Measurements from ENCODE around the gene MATN3.
"Not testable (repeated sequence)": the region's sequence is repeated elsewhere in the genome, so short reads cannot be mapped to it uniquely, and the experiment has no call there.

Gene MATN3

DNA sequence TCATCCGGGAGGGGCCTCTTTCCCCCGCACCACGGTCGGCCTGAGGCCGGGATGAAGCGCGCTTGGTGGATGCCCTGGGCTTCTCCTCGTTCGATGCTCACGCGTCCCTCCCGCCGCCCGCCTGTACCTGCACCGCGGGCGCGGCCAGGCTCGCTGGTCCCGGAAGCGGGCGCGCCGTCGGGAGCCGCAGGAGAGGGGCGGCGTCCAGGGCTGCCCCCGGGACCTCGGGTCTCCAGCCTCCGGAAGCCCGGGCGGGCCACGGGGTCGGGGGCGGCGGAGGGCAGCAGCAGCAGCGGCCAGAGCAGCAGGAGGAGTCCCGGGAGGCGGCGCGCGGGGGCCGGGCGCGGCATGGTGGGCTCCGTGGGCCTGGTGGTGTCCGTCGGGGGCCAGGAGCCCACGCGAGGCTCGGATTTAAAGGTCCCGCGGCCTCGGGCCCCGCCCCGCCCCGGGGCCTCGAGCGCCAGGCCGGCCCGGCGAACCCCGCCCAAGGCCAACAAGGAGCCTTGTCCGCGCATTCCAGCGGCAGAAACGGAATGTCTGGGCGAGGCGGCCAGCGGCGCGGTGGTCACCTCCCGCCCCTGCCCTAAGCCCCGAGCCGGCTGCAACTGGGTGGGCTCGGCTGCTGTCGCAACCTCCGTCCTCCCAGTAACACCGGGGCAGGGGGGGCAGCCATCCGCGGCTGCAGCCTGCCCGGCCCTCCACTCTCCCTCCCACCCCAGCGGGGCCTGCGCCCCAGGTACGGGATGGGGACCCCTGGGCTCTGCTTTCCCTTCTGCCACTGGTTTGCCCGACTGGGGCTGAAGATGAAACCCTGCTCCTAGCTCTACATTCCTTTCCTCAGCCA lies at the start of gene MATN3:
Gene MATN3 (minus strand): TSS at position 387 of the 844 bp plus-strand sequence. CDS start 37 bp downstream, at position 350.
- DNase-seq, result no peak

- DNase-seq, result no peak
Observed at GRCh38 chr2:20061940-20062339, 49.5 kb upstream of the MATN3 start.

DNA sequence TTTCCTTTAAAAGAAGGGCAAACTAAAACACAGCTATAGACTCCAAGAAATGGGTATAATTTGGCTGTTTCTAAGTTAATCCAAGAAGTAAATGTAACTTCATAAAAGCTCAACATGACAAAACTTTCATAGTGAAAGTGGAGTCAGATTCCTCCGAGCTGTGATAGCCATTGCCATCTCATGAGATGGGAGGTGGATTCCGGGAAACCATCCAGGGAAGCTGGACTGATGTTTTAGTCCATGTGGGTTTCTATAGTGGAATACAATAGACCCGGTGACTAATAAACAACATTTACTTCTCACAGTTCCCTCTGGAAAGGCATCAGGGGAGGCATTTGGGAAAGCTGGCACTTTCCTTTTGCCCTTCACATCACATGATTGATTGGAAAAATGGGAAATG lies 49.0 kb upstream of the MATN3 start:
- DNase-seq, result no peak

GRCh38 chr2:20060106-20060505 lies 47.6 kb upstream of the MATN3 start:
- DNase-seq, result no peak

DNA sequence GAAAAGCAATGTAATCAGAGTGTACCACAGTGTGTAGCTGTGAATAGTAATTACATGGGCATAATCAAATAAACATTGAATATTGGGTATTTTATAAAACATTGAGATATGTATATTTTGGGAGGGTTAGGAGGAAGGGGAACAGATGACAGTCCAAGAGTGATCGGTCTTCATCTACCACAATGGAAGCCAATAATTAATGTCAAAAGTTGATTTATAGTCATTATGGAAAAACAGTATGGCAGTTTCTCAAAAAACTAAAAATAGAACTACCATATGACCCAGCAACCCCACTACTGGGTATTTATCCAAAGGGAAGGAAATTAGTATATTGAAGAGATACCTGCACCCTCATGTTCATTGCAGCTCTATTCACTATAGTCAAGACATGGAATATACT lies 44.8 kb upstream of the MATN3 start:
- no peak for DNase-seq

DNA sequence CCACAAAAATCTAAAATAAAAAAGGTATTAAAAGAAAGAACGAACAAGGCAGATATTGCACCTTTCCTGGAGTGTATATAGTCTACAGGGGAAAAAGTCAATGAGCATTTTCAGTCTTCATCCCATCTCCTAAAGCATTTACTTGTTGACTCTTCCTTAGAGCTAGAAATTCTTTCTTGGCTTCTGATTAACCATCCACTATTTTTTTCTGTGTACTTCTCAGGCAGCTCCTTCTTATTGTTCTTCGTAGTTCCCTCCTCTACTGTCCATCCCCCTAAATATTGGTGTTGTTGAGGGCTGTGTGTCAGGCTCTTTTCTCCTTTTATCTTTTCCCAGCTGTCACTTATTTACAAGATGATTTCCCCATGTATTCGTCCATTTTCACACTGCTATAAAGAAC lies 42.5 kb upstream of the MATN3 start:
- DNase-seq, result no peak

DNA sequence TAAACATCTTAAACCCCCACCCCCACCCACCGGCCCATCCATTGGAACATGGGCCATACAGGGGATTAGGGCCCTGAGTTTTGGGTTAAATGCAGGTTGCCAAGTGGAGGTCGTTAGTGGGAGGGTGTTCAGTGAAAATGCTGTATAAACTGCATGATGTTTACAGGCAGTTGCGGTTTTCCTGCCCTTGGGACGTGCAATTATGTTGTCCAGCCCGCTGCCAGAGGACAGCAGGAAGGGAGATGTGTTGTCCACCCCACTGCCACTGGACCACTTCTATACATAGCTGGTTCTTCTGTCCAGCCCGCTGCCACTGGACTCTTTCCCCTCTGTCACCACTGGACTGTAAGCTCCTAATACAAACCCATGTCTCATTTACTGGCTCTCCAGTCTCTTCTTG lies 41.7 kb upstream of the MATN3 start:
- DNase-seq, result no peak

DNA sequence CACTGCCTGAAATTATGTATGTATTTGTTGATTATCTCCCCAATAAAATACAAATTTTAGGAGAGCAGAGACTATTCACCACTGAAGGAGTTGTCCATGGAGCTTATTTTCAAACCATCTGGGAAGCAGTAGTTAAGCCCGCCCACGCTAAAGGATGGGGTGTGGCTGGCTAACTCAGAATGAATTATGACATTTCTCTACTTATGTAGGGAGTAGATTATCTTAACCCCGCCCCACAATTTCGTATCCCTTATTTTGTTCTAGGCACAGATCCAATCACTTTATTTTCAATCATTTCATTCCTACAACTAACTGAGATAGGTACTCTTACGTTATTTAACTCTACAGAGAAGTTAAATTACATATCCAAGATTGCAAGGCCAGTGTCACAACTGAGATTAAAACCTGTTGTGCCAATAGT lies 40.4 kb upstream of the MATN3 start:
- DNase-seq, result no peak

GRCh38 chr2:20052229-20052851 lies 39.9 kb upstream of the MATN3 start:
- DNase-seq, result no peak

DNA sequence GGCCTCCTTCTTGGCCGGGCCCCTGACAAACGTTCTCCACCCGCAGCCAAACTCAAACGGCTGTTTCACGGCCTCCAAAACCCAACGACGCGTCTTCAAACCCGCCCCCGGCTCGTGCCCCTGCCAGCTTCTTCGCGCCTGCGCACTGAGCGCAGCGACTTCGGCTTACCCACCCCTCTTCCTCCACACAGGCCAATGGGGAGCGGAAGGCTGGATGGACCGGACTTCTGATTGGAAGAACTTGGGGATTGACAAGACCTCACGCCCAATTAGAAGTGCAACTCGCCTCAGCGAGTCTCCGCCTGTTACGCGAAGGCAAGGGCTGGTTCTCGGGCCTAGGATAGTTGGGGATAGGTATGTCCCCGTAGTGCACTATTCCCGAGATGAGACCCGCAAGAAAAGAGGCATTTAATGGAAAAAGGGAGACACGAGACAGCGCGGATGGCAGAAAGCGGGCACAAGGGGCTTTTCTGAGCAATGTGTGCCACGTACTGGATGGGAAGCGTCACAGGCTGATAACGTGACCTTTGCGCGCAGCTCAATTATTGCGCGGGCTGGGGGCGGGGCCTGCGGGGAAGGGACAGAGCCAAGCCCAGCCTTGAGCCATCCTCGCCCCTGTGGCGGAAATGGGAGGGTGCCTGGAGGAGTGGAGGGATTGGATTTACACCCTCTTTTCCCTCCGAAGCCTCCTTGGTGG lies 39.2 kb upstream of the MATN3 start, which contains the start of gene LAPTM4A:
Gene LAPTM4A (minus strand): TSS at position 97 of the 697 bp plus-strand sequence. CDS start 108 bp downstream, outside the sequence.
- DNase-seq, result peak; percentile 97

DNA sequence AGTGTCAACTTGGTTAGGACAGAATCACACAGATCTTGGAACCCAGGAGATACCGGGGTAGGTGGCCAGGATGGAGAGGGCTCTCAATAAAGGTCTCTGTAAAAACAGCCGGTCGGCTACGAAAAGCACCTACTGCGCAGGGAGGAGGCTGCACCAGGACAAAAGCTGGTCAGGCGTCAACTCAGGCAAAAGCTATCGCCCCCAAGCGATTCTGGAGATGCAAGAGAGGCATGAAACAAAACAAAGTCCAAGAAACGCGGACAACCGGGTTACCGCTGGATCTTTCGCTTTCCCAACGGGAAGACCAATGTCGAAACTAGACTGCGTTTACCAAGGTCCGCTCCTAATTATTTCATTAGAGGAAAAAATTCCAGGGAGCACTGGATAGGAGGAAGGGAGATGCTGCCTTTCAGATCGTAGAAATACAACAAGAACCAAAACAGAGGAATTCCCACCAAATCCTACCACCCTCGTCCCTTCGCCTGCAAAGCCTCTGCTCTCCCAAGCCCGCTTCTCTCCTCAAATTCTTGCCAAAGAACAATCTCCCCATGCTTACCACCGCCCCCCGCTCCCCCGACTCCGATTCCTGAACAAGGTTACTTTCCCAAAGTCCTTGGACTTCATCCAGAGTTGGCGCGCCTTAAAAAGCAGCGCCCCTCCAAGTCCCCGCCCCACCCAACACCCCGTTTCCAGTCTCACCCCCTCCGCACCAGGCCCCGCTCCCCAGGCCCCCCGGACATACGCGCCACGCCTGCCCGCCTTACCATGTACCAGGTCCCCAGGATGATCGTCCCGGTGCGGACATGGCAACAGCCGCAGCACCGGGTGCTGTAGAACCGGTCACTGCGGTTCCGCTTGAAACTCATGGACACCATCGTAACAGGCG lies 38.4 kb upstream of the MATN3 start:
- peak; percentile 64 for DNase-seq

GRCh38 chr2:20050104-20050645 lies 37.7 kb upstream of the MATN3 start:
- DNase-seq, result no peak

DNA sequence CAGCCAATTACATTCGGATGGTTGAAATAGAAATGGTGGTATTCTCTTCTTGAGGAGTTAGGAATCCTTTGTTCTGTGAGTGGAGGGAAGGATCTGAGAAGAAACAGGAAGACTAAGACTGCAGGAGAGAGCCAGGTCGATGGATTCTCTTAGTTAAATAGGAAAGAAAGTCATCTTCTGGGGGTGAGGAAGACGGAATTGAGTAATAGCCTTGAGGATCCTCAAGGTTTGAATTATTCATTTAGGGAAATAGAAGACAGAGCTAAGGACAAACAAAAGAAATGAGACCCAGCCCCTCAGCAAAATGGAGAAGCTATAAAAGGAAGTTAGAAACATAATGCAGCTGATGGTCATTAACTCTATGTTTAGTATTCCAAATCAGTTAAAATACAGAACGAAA lies 37.2 kb upstream of the MATN3 start:
- no peak for DNase-seq

- no peak for DNase-seq
Observed at GRCh38 chr2:20048488-20049448, 36.3 kb upstream of the MATN3 start.

GRCh38 chr2:20045712-20046292 lies 33.3 kb upstream of the MATN3 start:
- DNase-seq, result not testable (repeated sequence)

- no peak for DNase-seq
Observed at GRCh38 chr2:20044778-20045177, 32.3 kb upstream of the MATN3 start.

DNA sequence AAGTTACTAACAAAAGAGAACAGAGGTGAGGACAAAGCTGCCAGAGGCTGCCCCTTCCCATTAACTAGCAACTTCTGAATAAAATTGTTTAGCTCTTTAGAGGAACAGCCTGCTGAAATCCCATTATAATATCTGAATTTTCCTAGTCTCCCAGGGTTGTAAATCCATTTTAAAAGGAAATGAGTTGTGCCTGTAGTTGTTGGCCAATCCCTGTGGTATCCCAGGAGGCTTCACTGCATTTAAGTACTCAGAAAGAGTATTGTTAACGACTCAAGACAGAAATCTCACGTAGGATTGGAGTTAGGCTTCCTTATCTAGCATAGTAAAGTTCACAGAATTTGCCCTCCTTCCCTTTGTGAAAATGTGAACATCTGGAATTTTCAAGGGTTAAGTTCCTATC lies 30.1 kb upstream of the MATN3 start:
- no peak for DNase-seq

DNA sequence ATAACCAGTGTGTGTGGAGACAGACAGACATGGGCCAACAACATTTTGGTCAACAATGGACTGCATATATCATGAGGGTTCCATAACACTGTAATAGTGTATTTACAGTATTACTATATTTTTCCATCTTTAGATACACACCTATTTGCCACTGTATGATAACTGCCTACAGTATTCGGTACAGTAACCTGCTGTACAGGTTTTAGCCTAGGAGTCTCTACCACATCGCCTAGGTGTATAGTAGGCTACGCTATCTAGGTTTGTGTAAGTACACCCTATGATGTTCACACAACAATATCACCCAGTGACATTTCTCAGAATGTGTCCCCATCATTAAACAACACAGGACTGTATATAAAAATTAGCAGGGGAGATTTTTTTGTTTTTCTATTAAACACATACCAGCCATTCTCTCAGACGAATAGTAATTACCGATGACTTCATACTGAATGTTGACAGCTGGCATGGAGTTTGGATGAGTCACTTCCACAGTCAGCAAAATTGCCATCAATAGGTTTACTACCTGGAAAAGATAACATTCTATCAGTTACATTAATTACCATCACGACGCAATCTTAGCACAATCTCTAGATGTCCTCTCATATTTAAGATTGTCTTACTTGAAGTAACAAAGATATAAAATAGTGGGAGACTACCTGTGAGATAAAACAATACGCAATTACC lies 28.2 kb upstream of the MATN3 start:
- DNase-seq, result no peak

- no peak for DNase-seq
Observed at GRCh38 chr2:20037660-20038059, 25.2 kb upstream of the MATN3 start.
